Astrocyte (in vitro differentiated cells and primary cell): ENCODE results near the gene PDE3A. TPM values are rescaled to one million over a fixed set of nuclear protein-coding genes. Genes with fewer than 3 reads are reported as not detected.
A peak's percentile ranks its signal among the peaks of the same experiment; 100 is the strongest.

Source experiments
- DNase-seq: peaks from one replicate; pipeline ENCODE4 v3.0.0-alpha.2; 2010; ENCODE audit warnings: low read depth
- FAIRE-seq: peaks from 2 replicates; lab custom pipeline; 2011; peaks lifted over from hg19 to GRCh38; lab: Jason Lieb, UNC
- H2AFZ ChIP-seq: 2 replicates; pipeline ENCODE4 v1.6.0; 2012; ENCODE audit warnings: low read depth, low read length, inconsistent platforms
- H3K27ac ChIP-seq: 2 replicates; pipeline ENCODE4 v1.5.1; 2011; ENCODE audit warnings: low read depth, low read length, inconsistent platforms
- H3K27me3 ChIP-seq: 2 replicates; pipeline ENCODE4 v1.6.0; 2011; ENCODE audit warnings: low read length, inconsistent platforms; ENCODE audit not compliant: insufficient read depth
- H3K36me3 ChIP-seq: 2 replicates; pipeline ENCODE4 v1.5.1; 2011; ENCODE audit warnings: low read length, inconsistent platforms; ENCODE audit not compliant: insufficient read depth
- H3K4me1 ChIP-seq: 2 replicates; pipeline ENCODE4 v1.5.1; 2011; ENCODE audit warnings: low read length, inconsistent platforms; ENCODE audit not compliant: insufficient read depth
- H3K4me2 ChIP-seq: 2 replicates; pipeline ENCODE4 v1.6.0; 2012; ENCODE audit warnings: low read length, inconsistent platforms
- H3K4me3 ChIP-seq: 2 replicates; pipeline ENCODE4 v1.5.1; 2011; ENCODE audit warnings: low read depth, mild to moderate bottlenecking, low read length, inconsistent platforms; ENCODE audit not compliant: insufficient read depth
- H3K79me2 ChIP-seq: 2 replicates; pipeline ENCODE4 v1.6.0; 2012; ENCODE audit warnings: mild to moderate bottlenecking, low read length, inconsistent platforms; ENCODE audit not compliant: insufficient read depth
- H3K9ac ChIP-seq: 2 replicates; pipeline ENCODE4 v1.6.0; 2012; ENCODE audit warnings: mild to moderate bottlenecking, low read length, inconsistent platforms
- H3K9me3 ChIP-seq: 2 replicates; pipeline ENCODE4 v1.5.1; 2012; ENCODE audit warnings: low read depth, mild to moderate bottlenecking, low read length, inconsistent platforms; ENCODE audit not compliant: insufficient read depth
- H4K20me1 ChIP-seq: 2 replicates; pipeline ENCODE4 v1.6.0; 2012; ENCODE audit warnings: low read length, inconsistent platforms; ENCODE audit not compliant: insufficient read depth
- H3K27ac Mint-ChIP-seq: one replicate; pipeline ENCODE4 v1.8.0; 2021; ENCODE audit warnings: mild to moderate bottlenecking, mixed read lengths; ENCODE audit not compliant: unreplicated experiment
- H3K27me3 Mint-ChIP-seq: one replicate; pipeline ENCODE4 v1.8.0; 2021; ENCODE audit warnings: low read depth, mixed read lengths; ENCODE audit not compliant: unreplicated experiment
- H3K36me3 Mint-ChIP-seq: one replicate; pipeline ENCODE4 v1.8.0; 2021; ENCODE audit warnings: low read depth, mixed read lengths; ENCODE audit not compliant: unreplicated experiment
- H3K4me1 Mint-ChIP-seq: one replicate; pipeline ENCODE4 v1.8.0; 2021; ENCODE audit warnings: low read depth, mixed read lengths; ENCODE audit not compliant: unreplicated experiment
- H3K4me3 Mint-ChIP-seq: one replicate; pipeline ENCODE4 v1.8.0; 2021; ENCODE audit warnings: mild to moderate bottlenecking, moderate library complexity, mixed read lengths; ENCODE audit not compliant: unreplicated experiment
- H3K9me3 Mint-ChIP-seq: one replicate; pipeline ENCODE4 v1.8.0; 2021; ENCODE audit warnings: mild to moderate bottlenecking, mixed read lengths; ENCODE audit not compliant: unreplicated experiment
- CTCF ChIP-seq: IDR thresholded peaks from 2 replicates; pipeline ENCODE4 v1.5.1; 2011; ENCODE audit warnings: low read depth, mild to moderate bottlenecking, inconsistent platforms, low read length, moderate library complexity; ENCODE audit not compliant: insufficient read depth
- EZH2 ChIP-seq: IDR thresholded peaks from 2 replicates; pipeline ENCODE4 v1.6.1; 2012; ENCODE audit warnings: mild to moderate bottlenecking, low read length, inconsistent platforms; ENCODE audit not compliant: insufficient read depth
- total RNA-seq: library from RNA; stranded (reverse); gene quantifications from 2 replicates; pipeline ENCODE4 v1.2.1, GENCODE V29; 2021

Gene PDE3A
- total RNA-seq, 1 donor from 2014 or later = 1.7 TPM

GRCh38 chr12:20628226-20628787, 260.0 kb downstream of the PDE3A start:
- no peaks in the 10 kb centered on the region for H3K9me3 ChIP-seq
- no peak for FAIRE-seq
- no peaks in the 10 kb centered on the region for H3K27me3 Mint-ChIP-seq
- no peak overlapping the region for H3K4me2 ChIP-seq
- peaks cover 9% of the 10 kb centered on the region for H3K4me1 Mint-ChIP-seq
- H3K9ac ChIP-seq = no peak overlapping the region
- no peaks in the 10 kb centered on the region for H3K9me3 Mint-ChIP-seq
- peaks cover 1% of the 10 kb centered on the region for H3K36me3 Mint-ChIP-seq
- H3K36me3 ChIP-seq = no peaks in the 10 kb centered on the region
- no peaks in the 10 kb centered on the region for H3K79me2 ChIP-seq
- no peak overlapping the region for H2AFZ ChIP-seq
- H3K27ac Mint-ChIP-seq = no peak overlapping the region
- no peak overlapping the region for H3K4me3 ChIP-seq
- H3K4me3 Mint-ChIP-seq = no peak overlapping the region
- no peak overlapping the region for H3K27ac ChIP-seq
- DNase-seq = no peak
- H3K4me1 ChIP-seq = peaks cover 4% of the 10 kb centered on the region
- H4K20me1 ChIP-seq = no peaks in the 10 kb centered on the region
- H3K27me3 ChIP-seq = no peaks in the 10 kb centered on the region
- no peak for TF ChIP-seq CTCF
- no peak for TF ChIP-seq EZH2

GRCh38 chr12:20628999-20629398, 260.7 kb downstream of the PDE3A start:
- Mint-ChIP-seq H3K4me1 (peaks cover 9% of the 10 kb centered on the region), H3K9me3 (no peaks in the 10 kb centered on the region), H3K4me3 (no peak overlapping the region), H3K27ac (no peak overlapping the region), H3K27me3 (no peaks in the 10 kb centered on the region), H3K36me3 (peaks cover 1% of the 10 kb centered on the region)
- no peak overlapping the region for H3K4me3 ChIP-seq
- H2AFZ ChIP-seq = no peak overlapping the region
- TF ChIP-seq CTCF = no peak
- no peaks in the 10 kb centered on the region for H3K27me3 ChIP-seq
- H3K79me2 ChIP-seq = no peaks in the 10 kb centered on the region
- H3K36me3 ChIP-seq = no peaks in the 10 kb centered on the region
- no peaks in the 10 kb centered on the region for H3K9me3 ChIP-seq
- DNase-seq (no peak), FAIRE-seq (no peak)
- peak overlapping the region; percentile 16 for H3K4me2 ChIP-seq
- no peak overlapping the region for H3K27ac ChIP-seq
- peaks cover 4% of the 10 kb centered on the region for H3K4me1 ChIP-seq
- no peak overlapping the region for H3K9ac ChIP-seq
- no peaks in the 10 kb centered on the region for H4K20me1 ChIP-seq

GRCh38 chr12:20629414-20630156, 261.2 kb downstream of the PDE3A start:
- Histone ChIP-seq H3K79me2 (no peaks in the 10 kb centered on the region), H3K9me3 (no peaks in the 10 kb centered on the region), H3K4me3 (no peak overlapping the region), H3K4me2 (peak overlapping the region; percentile 16), H2AFZ (no peak overlapping the region), H4K20me1 (no peaks in the 10 kb centered on the region), H3K27ac (no peak overlapping the region), H3K27me3 (no peaks in the 10 kb centered on the region), H3K4me1 (peaks cover 4% of the 10 kb centered on the region), H3K9ac (no peak overlapping the region), H3K36me3 (no peaks in the 10 kb centered on the region)
- no peak for TF ChIP-seq CTCF
- TF ChIP-seq EZH2 = no peak
- no peak overlapping the region for H3K27ac Mint-ChIP-seq
- no peaks in the 10 kb centered on the region for H3K9me3 Mint-ChIP-seq
- H3K4me1 Mint-ChIP-seq = peaks cover 9% of the 10 kb centered on the region
- no peaks in the 10 kb centered on the region for H3K27me3 Mint-ChIP-seq
- DNase-seq (peak; percentile 76), FAIRE-seq (no peak)
- H3K36me3 Mint-ChIP-seq = peaks cover 1% of the 10 kb centered on the region
- H3K4me3 Mint-ChIP-seq = no peak overlapping the region
